ENCODE measurements around the gene ATXN2L.
A peak's percentile ranks its signal among the peaks of the same experiment; 100 is the strongest.

Gene ATXN2L

DNA sequence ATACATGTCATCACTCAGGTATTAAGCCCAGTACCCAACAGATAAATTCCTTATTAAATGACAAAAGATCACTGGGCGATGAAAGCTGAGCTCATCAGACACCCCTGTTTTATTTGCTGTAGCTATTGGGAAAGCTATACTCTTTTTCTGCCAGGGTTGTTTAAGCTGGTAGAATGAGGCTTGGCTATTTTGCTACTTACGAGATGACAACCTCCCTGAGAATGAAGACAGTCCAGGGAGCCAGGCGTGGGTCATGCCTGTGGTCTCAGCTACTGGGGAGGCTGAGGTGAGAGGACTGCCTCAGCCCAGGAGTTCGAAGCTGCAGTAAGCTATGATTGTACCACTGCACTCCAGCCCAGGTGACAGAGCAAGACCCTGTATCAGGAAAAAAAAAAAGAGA is 36.5 kb downstream of the ATXN2L start:
- Histone ChIP-seq H4K91ac (ENCODE audit: low read length) (no peak overlapping the region), H3K18ac (ENCODE audit: low read depth in 1 of 2, low read length in 2 of 2) (no peak overlapping the region), H2BK120ac (ENCODE audit: low read depth, low read length) (no peak overlapping the region), H3K9me3 (ENCODE audit: control insufficient read depth, low read length) (no peaks in the 10 kb centered on the region), H2BK15ac (ENCODE audit: low read depth, poor library complexity, severe bottlenecking) (no peak overlapping the region), H3K4me1 (ENCODE audit: control insufficient read depth, insufficient read depth, low read depth, low read length) (peaks cover 9% of the 10 kb centered on the region), H3K23ac (ENCODE audit: low read length in 2 of 2) (no peak overlapping the region), H3K27ac (ENCODE audit: low read length, poor library complexity, severe bottlenecking) (no peak overlapping the region), H3K4me2 (ENCODE audit: low read length, poor library complexity, severe bottlenecking) (no peak overlapping the region), H3K9ac (ENCODE audit: low read length) (no peak overlapping the region), H3K14ac (ENCODE audit: low read length in 2 of 2) (no peak overlapping the region), H3K36me3 (ENCODE audit: control insufficient read depth in 1 of 2, insufficient read depth in 2 of 2, low read depth in 1 of 2, low read length in 2 of 2) (peaks cover 5 to 7% of the 10 kb centered on the region in 2 experiments), H3K4ac (ENCODE audit: low read depth in 1 of 2, low read length in 2 of 2) (no peak overlapping the region), H3K79me1 (replicated peaks; ENCODE audit: low read length, poor library complexity, severe bottlenecking) (peaks cover 15% of the 10 kb centered on the region), H4K8ac (ENCODE audit: low read length) (no peak overlapping the region), H2BK12ac (ENCODE audit: low read length in 2 of 2) (no peak overlapping the region), H3K27me3 (ENCODE audit: control insufficient read depth in 1 of 2, insufficient read depth in 1 of 2, low read length in 2 of 2) (no peaks in the 10 kb centered on the region), H2AFZ (ENCODE audit: low read depth, low read length) (no peak overlapping the region), H3K4me3 (ENCODE audit: insufficient read depth in 1 of 2, low read depth in 1 of 2, low read length in 2 of 2) (no peak overlapping the region), H2BK5ac (ENCODE audit: low read depth, low read length, poor library complexity, severe bottlenecking) (no peak overlapping the region), H2AK5ac (ENCODE audit: low read length, severe bottlenecking) (no peak overlapping the region)
- 78% methylated on average over 4 of the region's 4 CpGs for WGBS
- DNase-seq, result no peak

DNA sequence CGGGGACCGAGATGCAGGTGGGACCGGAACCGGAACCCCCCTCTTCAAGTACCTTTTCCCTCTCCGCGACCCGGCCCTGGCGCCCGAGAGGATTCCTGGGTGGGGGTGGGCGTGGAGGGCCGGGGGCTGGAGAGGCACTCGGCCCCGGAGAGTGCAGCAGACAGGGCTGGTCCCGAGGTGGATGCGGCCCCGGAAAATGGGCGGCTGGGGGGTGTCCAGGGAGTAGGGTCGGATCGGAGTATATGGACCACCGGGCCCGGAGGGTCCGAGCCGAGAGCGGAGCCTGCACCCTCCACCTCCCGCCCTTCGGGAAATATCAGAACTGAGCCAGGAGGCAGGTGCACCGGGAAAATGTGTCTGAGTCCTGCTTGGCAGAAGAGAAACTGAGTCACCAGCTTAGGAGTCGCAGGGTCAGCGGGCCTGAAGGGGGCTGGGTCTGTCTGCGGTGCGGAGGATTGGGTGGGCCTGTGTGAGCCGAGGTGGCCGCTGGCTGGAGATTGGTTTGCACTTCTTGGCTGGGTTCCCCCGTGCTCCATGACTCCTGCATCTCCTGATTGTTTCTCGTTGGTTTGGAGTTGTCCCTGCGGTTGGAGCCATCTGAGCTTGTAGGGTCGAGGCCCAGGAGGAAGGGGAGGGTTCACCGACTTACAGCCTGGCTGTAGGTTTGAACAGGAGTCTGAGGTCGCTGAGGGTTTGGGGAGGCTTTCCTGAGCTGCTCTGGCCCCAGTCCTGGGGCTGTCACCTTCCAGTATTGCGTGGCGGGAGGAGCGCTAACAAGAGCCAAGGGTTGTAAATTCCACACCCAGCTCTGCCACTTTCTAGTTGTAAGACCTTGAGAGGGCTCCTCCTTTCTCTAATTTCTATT is 41.4 kb downstream of the ATXN2L start:
- Histone ChIP-seq H2BK5ac (ENCODE audit: low read depth, low read length, poor library complexity, severe bottlenecking) (no peak overlapping the region), H3K18ac (ENCODE audit: low read depth in 1 of 2, low read length in 2 of 2) (peak overlapping the region; percentile 71 to 95), H4K91ac (ENCODE audit: low read length) (peak overlapping the region; percentile 80), H3K36me3 (ENCODE audit: control insufficient read depth in 1 of 2, insufficient read depth in 2 of 2, low read depth in 1 of 2, low read length in 2 of 2) (peaks cover 25 to 34% of the 10 kb centered on the region in 2 experiments), H3K9me3 (ENCODE audit: control insufficient read depth, low read length) (no peaks in the 10 kb centered on the region), H2BK120ac (ENCODE audit: low read depth, low read length) (peak overlapping the region; percentile 88), H3K27ac (ENCODE audit: low read length, poor library complexity, severe bottlenecking) (peak overlapping the region; percentile 52), H3K4me3 (ENCODE audit: insufficient read depth in 1 of 2, low read depth in 1 of 2, low read length in 2 of 2) (peak overlapping the region; percentile 91 to 98), H3K9ac (ENCODE audit: low read length) (peak overlapping the region; percentile 98), H3K4me2 (ENCODE audit: low read length, poor library complexity, severe bottlenecking) (peak overlapping the region; percentile 88), H3K4ac (ENCODE audit: low read depth in 1 of 2, low read length in 2 of 2) (peak overlapping the region; percentile 77 to 87), H3K27me3 (ENCODE audit: control insufficient read depth in 1 of 2, insufficient read depth in 1 of 2, low read length in 2 of 2) (no peaks in the 10 kb centered on the region), H2AFZ (ENCODE audit: low read depth, low read length) (peak overlapping the region; percentile 29), H2BK12ac (ENCODE audit: low read length in 2 of 2) (peak overlapping the region in 1 of 2 experiments; percentile 68), H2BK15ac (ENCODE audit: low read depth, poor library complexity, severe bottlenecking) (peak overlapping the region; percentile 38), H4K8ac (ENCODE audit: low read length) (peak overlapping the region; percentile 100), H2AK5ac (ENCODE audit: low read length, severe bottlenecking) (peak overlapping the region; percentile 48), H3K23ac (ENCODE audit: low read length in 2 of 2) (peak overlapping the region in 1 of 2 experiments; percentile 46), H3K14ac (ENCODE audit: low read length in 2 of 2) (peak overlapping the region in 1 of 2 experiments; percentile 85), H3K79me1 (replicated peaks; ENCODE audit: low read length, poor library complexity, severe bottlenecking) (peaks cover 25% of the 10 kb centered on the region), H3K4me1 (ENCODE audit: control insufficient read depth, insufficient read depth, low read depth, low read length) (peaks cover 17% of the 10 kb centered on the region)
- WGBS, result 4% methylated on average over 31 of the region's 42 CpGs
- peak; percentile 63 for DNase-seq

DNA sequence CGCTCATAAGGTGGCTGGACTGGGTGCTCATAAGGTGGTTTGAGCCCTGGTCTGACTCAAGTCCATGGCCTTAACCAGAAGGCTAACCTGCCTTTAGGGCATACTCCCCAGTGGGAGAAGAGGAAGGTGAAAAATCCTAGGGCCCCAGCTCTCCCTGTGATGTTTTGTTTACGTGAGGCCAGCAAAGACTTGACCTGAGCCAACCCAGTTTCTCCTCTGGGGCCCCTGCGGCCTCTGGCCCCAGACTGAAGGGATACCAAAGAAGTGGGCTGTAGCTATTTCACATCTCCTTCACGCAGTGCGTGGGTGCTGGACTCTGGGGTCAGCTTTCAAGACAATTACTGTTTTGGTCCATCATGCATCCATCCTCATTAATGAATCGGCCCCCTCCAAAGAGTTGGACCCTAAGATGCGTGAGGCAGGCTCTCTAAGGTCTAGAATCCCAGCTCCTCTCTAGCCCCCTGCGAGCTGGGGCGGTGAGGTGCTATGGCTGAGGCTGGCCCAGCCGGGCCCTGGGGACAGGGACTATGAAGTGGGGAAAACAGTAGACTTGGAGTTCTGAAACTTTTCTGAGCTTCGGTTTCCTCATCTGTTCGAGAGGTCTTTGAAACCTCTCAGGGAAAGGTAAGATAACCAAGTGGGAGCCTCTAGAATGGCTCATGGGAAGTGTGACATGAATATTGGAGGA is 42.3 kb downstream of the ATXN2L start:
- H3K79me1 ChIP-seq (replicated peaks; ENCODE audit: low read length, poor library complexity, severe bottlenecking), result peaks cover 34% of the 10 kb centered on the region
- no peak overlapping the region for H4K91ac ChIP-seq (ENCODE audit: low read length)
- H3K4me3 ChIP-seq (ENCODE audit: insufficient read depth in 1 of 2, low read depth in 1 of 2, low read length in 2 of 2), result peak overlapping the region in 1 of 2 experiments; percentile 98
- H3K27me3 ChIP-seq (ENCODE audit: control insufficient read depth in 1 of 2, insufficient read depth in 1 of 2, low read length in 2 of 2), result no peaks in the 10 kb centered on the region
- no peak overlapping the region for H3K27ac ChIP-seq (ENCODE audit: low read length, poor library complexity, severe bottlenecking)
- no peak for DNase-seq
- no peaks in the 10 kb centered on the region for H3K9me3 ChIP-seq (ENCODE audit: control insufficient read depth, low read length)
- WGBS, result 93% methylated on average over 12 of the region's 12 CpGs
- no peak overlapping the region for H2BK15ac ChIP-seq (ENCODE audit: low read depth, poor library complexity, severe bottlenecking)
- peaks cover 17% of the 10 kb centered on the region for H3K4me1 ChIP-seq (ENCODE audit: control insufficient read depth, insufficient read depth, low read depth, low read length)
- no peak overlapping the region for H2BK120ac ChIP-seq (ENCODE audit: low read depth, low read length)
- no peak overlapping the region for H2AFZ ChIP-seq (ENCODE audit: low read depth, low read length)
- no peak overlapping the region for H3K4ac ChIP-seq (ENCODE audit: low read depth in 1 of 2, low read length in 2 of 2)
- peak overlapping the region; percentile 98 for H3K9ac ChIP-seq (ENCODE audit: low read length)
- no peak overlapping the region for H3K18ac ChIP-seq (ENCODE audit: low read depth in 1 of 2, low read length in 2 of 2)
- H3K14ac ChIP-seq (ENCODE audit: low read length in 2 of 2), result no peak overlapping the region
- H3K23ac ChIP-seq (ENCODE audit: low read length in 2 of 2), result no peak overlapping the region
- no peak overlapping the region for H2BK12ac ChIP-seq (ENCODE audit: low read length in 2 of 2)
- peaks cover 34 to 43% of the 10 kb centered on the region in 2 experiments for H3K36me3 ChIP-seq (ENCODE audit: control insufficient read depth in 1 of 2, insufficient read depth in 2 of 2, low read depth in 1 of 2, low read length in 2 of 2)
- no peak overlapping the region for H2AK5ac ChIP-seq (ENCODE audit: low read length, severe bottlenecking)
- H4K8ac ChIP-seq (ENCODE audit: low read length), result no peak overlapping the region
- peak overlapping the region; percentile 88 for H3K4me2 ChIP-seq (ENCODE audit: low read length, poor library complexity, severe bottlenecking)
- no peak overlapping the region for H2BK5ac ChIP-seq (ENCODE audit: low read depth, low read length, poor library complexity, severe bottlenecking)

All from mesenchymal stem cell (in vitro differentiated cells and primary cell).